Measurements from ENCODE around the gene ZNF490. TPM values are rescaled to one million over a fixed set of nuclear protein-coding genes. Genes with fewer than 3 reads are reported as not detected.

Gene ZNF490
- total RNA-seq: 6.0 and 10.6 TPM in 2 replicates

DNA sequence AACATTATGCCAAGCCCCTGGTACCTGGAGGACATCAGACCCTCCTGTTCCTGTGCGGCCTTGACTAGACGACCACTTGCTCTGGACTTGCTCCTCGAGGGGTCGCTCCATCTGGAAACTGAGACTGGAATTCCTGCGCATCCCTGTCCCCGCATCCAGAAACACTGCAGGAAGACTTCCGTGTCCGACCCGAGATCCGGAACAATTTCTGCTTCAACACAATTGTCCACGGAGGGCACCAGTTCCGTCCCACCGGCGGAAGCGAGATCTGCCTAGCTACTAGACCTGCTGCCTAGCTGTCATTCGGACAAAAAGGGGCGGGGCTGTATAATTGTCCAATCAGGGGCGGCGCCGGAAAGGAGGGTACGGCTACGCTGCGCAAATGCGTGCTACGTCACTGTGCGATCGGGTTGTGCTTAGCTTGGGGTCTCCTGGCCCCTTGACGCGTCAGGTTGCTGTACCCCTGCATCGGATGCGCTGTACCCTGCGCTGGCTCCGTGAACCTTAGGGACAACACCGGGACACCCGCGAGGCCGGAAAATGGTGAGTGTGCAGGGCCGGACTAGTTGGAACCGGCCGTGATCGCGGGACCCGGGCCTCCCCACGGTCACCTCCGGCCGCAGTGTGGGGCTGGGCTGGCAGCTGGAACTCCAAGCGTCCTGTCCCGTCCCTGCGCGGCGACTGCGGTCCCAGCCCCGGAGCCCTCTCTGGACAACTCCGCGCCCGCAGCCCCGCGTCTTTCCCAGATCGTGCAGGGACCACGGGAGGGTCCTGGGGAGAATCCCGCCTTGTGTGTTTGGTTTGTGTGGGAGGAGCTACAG lies at the start of gene ZNF490, which contains the start of gene ZNF791:
ZNF490 (minus strand) TSS at position 274 of the 821 bp plus-strand sequence; CDS start at position 141, 133 bp downstream.
ZNF791 (plus strand) TSS at position 381 of the 821 bp plus-strand sequence; CDS start at position 541, 160 bp downstream.

GRCh38 chr19:12551060-12551832 lies 59.4 kb downstream of the ZNF490 start, which contains the start of gene ZNF564:
Gene ZNF564, minus strand, starts transcription at chr19:12551482. Its CDS starts 150 bp downstream, at chr19:12551332.

Other genes starting within 250 kb of the ZNF490 start
- gene ZNF442, start 245.1 kb downstream of the ZNF490 start, total RNA-seq: 1.3 and 2.2 TPM in 2 replicates
- 1.7 and 2.1 TPM in 2 replicates for gene ZNF799, start 209.5 kb downstream of the ZNF490 start, total RNA-seq
- 0.59 and 1.1 TPM in 2 replicates for gene ZNF443, start 169.8 kb downstream of the ZNF490 start, total RNA-seq
- 1.7 and 1.9 TPM in 2 replicates for gene ZNF709, start 126.0 kb downstream of the ZNF490 start, total RNA-seq
- 3.3 and 3.4 TPM in 2 replicates for gene ZNF564, start 59.3 kb downstream of the ZNF490 start, total RNA-seq
- gene ZNF791, start 107 bp upstream of the ZNF490 start, total RNA-seq: 10.6 and 13.2 TPM in 2 replicates
- 120 and 162 TPM in 2 replicates for gene MAN2B1, start 55.9 kb upstream of the ZNF490 start, total RNA-seq
- gene WDR83, start 56.0 kb upstream of the ZNF490 start, total RNA-seq: 9.0 and 9.4 TPM in 2 replicates
- 72.2 and 74.9 TPM in 2 replicates for gene DHPS, start 71.1 kb upstream of the ZNF490 start, total RNA-seq
- not detected in 2 replicates for gene GNG14, start 77.2 kb upstream of the ZNF490 start, total RNA-seq
- gene FBXW9, start 85.8 kb upstream of the ZNF490 start, total RNA-seq: 7.3 and 8.3 TPM in 2 replicates
- gene TNPO2, start 113.1 kb upstream of the ZNF490 start, total RNA-seq: 32.9 and 45.1 TPM in 2 replicates
- gene TRIR, start 123.9 kb upstream of the ZNF490 start, total RNA-seq: 311 and 336 TPM in 2 replicates
- 46.8 and 54.1 TPM in 2 replicates for gene GET3, start 126.7 kb upstream of the ZNF490 start, total RNA-seq
- gene BEST2, start 141.0 kb upstream of the ZNF490 start, total RNA-seq: not detected in 2 replicates
- 15.2 and 16.8 TPM in 2 replicates for gene HOOK2, start 164.7 kb upstream of the ZNF490 start, total RNA-seq
- 387 and 404 TPM in 2 replicates for gene JUNB, start 180.7 kb upstream of the ZNF490 start, total RNA-seq
- 252 and 259 TPM in 2 replicates for gene PRDX2, start 191.0 kb upstream of the ZNF490 start, total RNA-seq
- gene THSD8, start 191.3 kb upstream of the ZNF490 start, total RNA-seq: not detected in 2 replicates
- 4.9 and 6.0 TPM in 2 replicates for gene RNASEH2A, start 195.8 kb upstream of the ZNF490 start, total RNA-seq
- gene RTBDN, start 223.8 kb upstream of the ZNF490 start, total RNA-seq: not detected in 2 replicates
- 0.19 and 1.3 TPM in 2 replicates for gene MAST1, start 227.7 kb upstream of the ZNF490 start, total RNA-seq

Measured in cardiac ventricle fibroblast (primary cell).